Measurements from ENCODE around the gene HPCAL1.

HPCAL1 gene

DNA sequence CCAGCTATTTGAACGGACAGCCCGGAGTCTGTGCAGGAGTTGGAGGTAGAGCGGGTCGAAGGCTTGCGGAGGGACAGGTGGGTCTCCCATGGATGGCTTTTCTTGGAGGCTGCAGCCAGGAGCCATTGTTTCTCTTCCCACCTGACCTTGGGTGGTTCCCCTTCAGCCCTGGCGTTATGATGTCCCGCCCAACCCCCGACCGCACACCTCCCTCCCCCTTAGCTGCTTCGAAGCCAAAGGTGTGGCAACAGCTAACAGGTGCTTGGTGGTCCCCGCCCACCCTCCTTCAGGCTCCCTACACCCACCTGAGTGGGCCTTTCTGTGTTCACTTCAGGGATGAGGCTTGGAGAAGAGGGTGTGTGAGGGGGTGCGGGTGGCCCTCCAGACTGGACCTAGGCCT is 62.7 kb downstream of the HPCAL1 start:
- DNase-seq (ENCODE audit: insufficient read length, low spot score) (no peak), FAIRE-seq (no peak)

DNA sequence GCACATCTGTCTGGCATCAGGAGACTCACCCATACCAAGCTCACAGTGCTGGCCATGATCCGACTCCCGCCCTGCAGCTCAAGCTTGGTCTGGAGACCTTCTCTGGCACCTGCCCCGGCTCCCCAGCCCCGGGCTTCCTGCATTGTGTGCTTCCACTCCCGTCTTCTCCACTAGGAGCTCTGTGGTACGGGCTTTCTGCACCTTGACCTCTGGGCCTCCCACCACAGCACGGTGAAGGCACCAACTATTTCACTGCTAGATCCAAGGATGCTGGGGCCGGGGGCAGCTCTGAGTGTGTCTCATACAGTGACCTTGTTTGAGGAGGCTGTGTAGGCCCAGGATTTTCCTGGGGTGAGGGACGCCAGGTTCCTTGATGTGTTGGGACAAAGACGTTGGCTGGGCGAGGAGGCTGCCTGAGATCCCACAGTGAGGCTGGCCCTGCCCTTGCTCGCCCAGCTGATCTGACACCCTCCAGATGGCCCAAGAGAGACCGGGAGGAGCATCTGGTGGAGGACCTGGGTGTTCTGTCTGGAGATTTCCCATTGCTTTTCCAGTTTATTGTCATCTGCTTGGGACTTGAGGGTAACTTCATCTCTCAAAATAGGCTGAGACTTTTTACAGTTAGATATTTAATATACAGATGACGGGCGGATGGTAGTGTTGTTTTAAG is 64.0 kb downstream of the HPCAL1 start:
- no peak for FAIRE-seq
- DNase-seq (ENCODE audit: insufficient read length, low spot score) = no peak

DNA sequence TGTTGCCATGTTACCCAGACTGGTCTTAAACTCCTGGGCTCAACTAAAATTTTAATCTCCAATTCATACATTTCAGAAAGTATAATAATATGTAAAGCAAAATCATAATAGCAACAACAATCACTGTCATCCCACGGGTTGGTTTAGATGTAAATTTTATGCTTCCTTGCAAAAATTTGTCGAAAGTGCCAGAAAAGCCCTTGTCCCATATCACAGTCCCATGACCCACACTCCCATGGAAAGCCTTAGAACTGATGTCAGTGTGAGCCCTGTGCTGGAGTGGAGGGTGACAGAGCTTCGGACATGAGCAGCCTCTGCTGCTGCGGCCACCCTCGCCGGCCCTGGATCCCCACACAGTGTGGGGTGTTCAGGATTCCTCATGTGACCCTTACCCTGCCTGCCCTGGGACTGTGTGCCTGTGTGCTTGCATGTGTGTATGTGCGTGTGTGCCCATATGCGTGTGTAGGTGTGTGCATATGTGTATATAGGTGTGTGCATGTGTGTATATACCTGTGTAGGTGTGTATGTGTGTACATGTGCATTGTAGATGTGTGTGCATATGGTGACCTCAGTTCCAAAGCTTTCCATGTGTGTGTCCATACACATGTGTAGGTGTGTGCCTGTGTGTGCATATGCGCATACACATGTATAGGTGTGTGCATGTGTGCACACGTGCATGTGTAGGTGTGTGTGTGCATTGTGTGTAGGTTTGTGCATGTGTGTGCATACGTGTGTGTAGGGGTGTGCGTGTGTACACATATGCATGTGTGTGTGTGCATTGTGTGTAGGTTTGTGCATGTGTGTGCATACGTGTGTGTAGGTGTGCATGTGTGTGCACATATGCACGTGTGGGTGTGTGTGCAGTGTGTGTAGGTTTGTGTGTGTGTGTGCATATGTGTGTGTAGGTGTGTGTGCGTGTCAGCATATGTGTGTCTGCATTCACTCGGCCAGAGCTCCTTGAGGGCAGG is 65.1 kb downstream of the HPCAL1 start:
- peak; percentile 96 for FAIRE-seq
- DNase-seq (ENCODE audit: insufficient read length, low spot score) = no peak

DNA sequence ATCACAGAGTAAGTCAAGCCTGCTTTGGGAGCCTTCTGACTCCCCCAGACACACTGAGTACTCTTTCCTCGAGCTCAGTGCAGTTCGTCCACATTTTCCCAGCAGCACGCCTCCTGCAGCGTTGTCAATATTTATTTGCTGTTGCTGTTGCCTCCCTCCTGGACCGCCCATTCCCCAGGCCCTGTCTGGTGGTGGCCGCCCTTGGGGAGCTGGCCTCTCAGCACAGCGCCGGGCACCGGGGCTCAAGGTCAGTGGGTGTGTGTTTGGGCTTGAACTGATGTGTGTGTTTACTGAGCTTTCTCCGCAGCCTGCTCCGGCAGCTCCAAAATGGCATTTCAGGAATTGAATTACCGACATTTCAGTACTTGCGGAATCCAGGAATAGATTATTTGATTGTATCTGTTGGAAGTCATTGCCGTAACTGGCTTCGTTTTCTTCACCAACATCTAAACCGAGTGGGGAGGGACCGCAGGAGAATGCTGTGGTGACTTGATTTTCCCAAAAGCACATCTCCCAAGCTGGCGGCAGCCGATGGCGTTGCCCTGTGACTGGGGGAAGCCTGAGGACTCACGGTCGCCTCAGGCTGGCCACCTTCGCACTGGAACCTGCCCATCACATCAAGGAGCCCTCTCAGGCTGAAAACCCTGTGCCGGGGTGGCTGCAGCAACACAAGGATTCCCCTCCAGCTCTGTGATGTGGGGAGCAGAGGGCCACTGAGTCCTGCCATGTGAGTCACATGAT is 66.0 kb downstream of the HPCAL1 start:
- FAIRE-seq = no peak
- no peak for DNase-seq (ENCODE audit: insufficient read length, low spot score)

DNA sequence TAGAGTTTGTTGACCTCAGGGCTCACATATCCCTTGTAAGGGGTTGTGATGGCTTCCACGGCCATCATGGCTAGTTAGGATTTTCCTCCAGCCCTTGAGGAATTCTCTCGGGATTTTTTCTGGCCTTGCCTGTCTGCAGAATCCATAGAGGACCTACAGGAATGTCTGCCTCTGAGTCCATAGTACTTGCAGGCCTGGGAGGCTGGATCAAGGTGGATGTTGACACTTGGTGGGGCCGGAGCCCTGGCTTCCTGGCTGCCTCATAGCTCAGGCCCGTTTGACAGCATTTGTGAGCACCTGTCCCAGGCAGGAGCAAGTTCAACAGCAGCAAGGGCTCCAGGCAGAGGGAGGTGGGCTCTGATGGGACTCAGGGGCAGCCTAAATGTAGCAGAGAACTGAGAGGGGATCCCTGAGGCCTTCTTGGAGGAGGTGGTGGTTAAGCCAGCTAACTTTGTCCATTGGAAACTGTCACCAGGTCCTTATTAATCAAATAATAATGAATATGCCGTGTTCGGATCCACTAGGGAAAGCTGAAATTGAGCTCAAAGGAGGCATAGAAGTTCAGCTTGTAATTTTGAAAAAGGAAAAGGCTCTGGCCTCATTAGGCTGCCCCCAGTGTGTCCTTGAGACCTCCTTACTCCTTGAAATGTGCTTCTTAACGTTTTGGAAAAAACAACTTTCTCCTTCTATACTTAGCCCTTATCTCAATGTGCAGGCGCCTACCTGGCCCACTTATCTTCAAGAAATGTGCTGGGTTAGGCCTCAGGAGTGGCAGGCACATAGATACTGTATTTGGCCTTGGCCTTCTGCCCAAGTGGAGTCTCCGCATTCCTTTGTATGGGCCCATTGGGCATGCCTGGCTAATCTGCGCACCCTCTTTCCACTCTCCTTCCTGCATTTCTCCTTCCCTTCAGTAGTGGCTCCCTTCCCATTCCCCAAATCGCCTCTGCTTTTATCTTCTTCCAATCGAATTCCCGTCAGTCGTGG is 66.9 kb downstream of the HPCAL1 start:
- DNase-seq (ENCODE audit: insufficient read length, low spot score) (no peak), FAIRE-seq (no peak)

DNA sequence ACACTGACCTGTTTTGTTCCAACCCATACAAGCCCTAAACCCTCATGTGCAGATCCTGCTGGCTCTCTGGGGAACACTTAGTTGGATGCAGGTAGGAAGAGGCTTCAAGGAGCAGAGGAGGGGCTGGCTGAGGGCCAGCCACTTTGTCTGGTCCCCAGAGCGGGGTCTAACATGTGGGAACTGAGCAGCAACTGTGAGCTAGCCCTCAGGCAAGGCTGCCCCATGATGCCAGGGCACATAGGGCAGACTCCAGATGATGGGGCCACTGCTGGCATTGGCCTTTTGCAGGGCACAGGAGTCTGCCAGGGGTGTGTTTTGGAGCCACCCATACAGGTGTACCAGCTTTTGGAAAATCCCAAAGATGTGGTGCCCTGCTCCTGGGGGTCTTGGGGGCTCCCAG is 67.7 kb downstream of the HPCAL1 start:
- no peak for FAIRE-seq
- DNase-seq (ENCODE audit: insufficient read length, low spot score) = no peak

DNA sequence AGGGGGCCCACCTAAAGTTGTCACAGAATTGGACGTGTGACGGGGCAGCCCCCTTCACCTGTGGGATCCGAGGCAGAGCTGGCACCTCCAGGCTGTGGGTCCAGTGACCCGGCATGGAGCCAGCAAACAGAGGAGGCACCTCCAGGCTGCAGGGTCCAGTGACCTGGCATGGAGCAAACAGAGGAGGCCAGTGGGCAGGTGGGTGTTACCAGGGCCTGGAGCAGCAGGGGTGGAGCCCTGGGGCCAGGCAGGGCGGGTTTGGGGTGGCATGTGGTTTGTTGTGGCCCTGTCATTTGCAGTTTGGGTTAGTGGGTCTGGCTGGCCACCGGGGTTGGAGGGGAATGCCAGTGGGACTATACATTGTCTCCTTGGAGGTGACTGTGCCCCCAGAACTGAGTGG is 68.2 kb downstream of the HPCAL1 start:
- FAIRE-seq = no peak
- DNase-seq (ENCODE audit: insufficient read length, low spot score) = no peak

DNA sequence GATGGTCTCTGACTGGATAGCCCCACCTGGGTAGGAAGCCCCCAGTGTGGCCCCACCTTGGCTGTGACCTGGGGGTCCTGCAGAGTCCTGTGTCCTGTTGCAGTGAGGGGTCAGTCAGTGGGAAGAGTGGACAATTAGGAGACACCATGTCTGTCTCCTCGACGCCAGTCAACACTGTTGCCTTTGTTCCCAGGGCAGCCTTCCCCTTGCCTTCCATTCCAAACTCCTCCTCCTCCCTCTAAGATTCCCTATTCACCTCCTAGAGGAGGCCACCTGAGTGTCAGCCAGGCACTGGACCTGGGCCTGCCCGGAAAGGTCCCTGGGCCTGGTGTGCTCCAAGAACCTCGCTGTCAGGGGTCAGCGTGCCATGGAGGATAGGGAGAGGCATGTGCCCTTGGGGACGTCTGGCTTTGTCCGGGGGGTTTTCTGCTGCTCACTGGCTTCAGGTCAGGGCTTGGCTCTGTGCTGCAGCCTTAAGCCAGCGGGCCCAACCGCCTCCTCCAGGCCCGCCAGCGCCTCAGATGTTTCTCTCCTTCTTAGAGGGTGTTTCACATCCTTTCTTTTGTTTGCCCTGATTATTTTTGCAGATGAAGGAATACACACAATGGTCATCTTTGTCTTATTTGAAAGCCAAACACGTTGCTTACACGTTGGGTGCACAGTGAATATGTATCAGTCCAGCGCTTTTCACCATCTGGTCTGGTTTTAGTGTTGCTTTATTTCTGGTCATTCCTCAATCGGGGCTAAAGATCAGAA is 68.9 kb downstream of the HPCAL1 start:
- no peak for FAIRE-seq

DNA sequence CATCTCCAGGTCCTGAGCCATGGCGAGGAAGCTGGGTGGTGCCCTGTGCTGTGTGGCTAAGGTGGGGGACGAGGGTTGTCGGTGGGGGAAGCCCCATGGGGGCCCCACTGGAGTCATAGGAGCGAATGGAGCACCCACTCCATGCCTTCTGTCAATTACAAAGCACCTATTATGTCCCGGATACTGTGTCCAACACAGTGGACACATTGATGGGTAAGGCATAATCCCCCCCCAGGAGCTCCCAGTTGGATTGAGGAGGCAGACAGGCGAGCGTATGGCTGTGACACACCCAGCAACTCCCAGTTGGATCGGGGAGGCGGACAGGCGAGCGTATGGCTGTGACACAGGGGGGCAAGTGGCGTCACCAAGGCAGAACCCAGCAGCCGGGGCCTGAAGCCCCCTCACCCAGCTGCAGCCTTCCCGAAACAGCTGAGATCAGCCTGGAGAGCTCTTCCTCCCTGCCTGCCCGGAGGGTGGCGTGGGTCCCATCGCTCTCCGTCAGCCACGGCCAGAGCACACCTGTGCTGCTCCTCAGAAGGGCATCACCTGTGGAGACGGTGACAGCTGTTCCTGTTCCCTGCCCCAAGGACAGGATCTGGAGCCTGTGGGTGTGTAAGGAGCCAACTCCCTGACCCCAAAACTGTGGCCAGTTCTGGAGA is 69.6 kb downstream of the HPCAL1 start:
- FAIRE-seq (no peak), DNase-seq (ENCODE audit: insufficient read length, low spot score) (no peak)

More for the DNA sequence above, 68.9 kb downstream of the HPCAL1 start:
- DNase-seq (ENCODE audit: insufficient read length, low spot score) = no peak

DNA sequence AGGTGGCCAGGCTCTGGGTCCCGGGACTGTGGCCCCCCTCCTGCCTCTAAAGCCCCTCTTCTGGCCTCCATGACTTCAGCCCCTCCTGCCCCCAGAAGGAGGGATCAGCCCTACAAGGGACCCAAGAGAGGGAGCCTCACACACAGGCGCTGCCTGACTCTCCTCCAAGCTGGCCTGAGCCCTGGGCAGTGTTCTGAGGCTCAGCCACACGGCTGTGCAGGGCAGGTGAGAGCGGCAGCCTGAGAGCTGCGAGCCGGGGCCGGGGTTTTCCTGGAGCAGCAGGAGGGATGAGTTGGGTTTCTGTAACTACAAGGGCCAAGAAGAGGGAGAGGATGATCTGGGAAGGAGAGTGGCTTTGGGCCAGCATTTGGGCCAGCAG is 70.1 kb downstream of the HPCAL1 start:
- FAIRE-seq (no peak), DNase-seq (ENCODE audit: insufficient read length, low spot score) (no peak)

DNA sequence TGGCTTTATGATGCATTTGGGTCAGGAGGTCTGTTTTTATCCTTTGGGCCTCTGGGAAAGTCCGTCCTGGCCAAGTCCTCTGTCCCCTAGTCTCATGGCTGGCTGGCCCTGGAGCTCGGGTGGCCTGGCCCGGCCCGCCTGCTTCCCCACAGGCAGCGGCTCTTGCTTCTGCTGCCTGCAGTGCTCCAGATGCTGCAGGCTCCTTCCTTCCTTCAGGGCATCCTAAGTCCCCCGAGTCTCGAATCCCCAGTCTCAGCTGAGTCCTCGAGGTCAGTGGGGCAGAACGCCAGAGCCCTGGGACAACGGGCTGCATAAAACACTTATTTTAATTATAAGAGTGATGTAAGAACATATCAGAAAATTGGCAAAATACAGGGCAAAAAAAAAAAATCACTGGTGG is 71.2 kb downstream of the HPCAL1 start:
- FAIRE-seq = no peak
- no peak for DNase-seq (ENCODE audit: insufficient read length, low spot score)

DNA sequence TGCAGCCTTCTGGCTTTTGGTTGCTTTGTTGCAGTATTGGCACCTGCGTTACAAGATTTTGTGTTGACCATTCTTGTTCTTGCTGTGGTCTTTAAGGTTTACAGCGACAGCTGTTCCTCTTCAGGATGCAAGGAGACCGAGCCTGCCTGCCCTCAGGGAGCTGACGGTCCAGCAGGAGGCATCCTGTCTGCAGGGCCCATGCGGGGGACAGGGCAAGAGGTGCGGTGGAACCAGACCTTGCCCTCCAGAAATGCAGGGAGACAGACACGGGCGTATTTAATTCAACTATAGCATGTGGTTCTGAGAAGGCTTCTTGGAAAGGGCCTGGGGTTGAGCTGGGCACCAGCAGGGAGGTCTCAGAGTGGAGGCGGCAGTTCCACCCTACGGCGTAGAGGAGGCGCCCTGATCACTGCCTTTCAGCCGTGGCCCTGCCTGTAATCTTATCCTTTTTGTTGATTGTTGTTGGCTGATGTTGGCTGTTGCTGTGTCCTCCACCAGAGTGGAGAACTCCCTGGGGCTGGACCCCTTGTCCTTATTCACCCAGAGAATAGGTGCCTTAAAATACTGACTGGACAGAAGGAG is 71.7 kb downstream of the HPCAL1 start:
- DNase-seq (ENCODE audit: insufficient read length, low spot score) (no peak), FAIRE-seq (no peak)

DNA sequence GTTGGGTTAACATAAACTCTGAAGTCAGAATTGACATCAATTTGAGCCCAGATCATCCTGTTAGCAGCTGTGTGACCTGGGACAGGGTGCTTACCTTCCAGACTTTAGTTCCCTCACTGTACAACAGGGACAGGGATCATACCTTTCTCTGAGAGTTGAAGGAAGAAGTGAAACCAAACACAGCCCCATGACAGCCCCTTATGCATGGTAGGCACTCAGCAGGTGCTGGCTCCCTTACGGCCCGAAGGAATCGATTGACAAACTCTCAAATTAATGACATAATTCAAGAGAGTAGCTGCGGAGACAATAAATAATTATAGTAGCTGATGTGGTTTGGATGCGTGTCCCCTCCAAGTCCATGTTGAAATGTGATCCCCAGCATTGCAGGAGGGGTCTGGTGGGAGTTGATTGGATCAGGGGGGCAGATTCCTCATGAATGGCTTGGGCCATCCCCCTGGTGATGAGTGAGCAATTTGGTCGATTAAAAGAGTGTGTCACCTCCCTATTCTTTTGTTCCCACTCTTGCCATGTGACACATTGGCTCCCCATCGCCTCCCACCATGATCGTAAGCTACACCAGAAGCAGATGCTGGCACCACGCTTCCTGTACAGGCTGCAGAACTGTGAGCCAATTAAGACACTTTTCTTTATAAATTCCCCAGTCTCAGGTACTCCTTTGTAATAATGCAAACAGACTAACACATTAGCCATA is 73.0 kb downstream of the HPCAL1 start:
- FAIRE-seq (no peak), DNase-seq (ENCODE audit: insufficient read length, low spot score) (no peak)

DNA sequence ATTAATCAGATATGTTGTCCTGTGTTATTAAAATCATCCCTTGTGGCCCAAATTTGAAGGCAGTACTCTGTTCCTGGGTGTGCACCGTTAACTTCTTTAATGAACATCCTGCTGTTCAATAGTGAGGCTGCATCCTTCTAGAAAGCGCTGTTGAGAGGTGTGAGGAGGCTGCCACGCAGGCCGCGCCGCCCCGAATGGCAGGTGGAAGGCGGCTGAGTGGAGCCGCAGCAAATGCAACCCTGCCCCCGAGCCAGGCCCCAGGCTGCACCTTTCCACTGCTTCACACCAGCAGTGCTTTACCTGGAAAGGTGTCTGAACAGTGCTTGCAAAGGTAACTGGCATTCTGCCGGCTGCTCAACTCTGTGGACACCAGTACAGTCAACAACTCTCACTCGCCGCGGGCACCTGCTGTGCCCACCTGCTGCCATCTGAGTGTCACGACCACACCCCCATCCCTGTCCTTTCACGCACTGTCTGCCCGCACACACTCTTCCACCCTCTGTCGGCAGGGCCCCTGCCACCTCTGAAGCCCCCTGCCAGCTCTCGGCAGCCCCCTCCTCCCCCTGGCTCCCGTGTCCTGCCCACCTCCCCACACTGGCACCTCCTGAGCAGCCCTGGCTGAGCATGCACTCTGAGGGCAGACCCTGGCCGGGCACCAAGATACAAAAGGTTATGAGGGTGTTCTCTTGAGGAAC is 74.5 kb downstream of the HPCAL1 start:
- DNase-seq (ENCODE audit: insufficient read length, low spot score) (no peak), FAIRE-seq (no peak)

DNA sequence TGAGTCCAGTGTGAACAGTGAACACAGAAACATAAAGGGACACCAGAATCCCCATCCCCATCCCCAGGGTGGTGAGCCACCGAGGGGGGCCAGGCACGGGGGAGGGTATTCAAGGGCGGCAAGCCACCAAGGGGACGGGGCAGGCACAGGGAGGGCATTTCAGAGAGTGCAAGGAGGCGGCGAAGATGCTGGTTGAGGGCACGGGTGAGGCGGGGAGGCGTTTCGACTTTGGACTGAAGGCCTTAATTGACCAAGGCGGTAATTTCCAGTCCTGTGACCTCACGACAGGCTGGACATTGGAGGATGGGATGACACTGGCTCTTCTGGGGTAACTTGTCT is 75.0 kb downstream of the HPCAL1 start:
- DNase-seq (ENCODE audit: insufficient read length, low spot score) = no peak
- FAIRE-seq = no peak

DNA sequence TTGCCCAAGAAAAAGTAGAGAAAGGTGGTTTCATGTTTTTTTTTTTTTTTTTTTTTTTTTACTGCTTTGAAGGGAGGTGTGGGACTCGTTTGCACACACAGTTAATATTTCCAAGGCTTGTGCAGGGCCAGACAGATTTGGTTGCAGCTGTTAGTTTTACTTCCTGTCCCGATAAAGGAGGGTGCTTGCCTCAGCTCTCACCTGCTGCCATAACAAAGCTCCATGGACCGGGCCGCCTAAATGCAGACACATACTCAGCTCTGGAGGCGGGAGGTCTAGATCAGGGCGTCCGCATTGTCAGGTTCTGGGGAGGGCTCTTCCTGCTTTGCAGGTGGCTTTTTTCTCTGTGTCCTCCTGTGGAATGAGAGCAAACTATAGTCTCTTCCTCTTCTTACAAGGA is 75.5 kb downstream of the HPCAL1 start:
- FAIRE-seq = no peak
- DNase-seq (ENCODE audit: insufficient read length, low spot score) = no peak

DNA sequence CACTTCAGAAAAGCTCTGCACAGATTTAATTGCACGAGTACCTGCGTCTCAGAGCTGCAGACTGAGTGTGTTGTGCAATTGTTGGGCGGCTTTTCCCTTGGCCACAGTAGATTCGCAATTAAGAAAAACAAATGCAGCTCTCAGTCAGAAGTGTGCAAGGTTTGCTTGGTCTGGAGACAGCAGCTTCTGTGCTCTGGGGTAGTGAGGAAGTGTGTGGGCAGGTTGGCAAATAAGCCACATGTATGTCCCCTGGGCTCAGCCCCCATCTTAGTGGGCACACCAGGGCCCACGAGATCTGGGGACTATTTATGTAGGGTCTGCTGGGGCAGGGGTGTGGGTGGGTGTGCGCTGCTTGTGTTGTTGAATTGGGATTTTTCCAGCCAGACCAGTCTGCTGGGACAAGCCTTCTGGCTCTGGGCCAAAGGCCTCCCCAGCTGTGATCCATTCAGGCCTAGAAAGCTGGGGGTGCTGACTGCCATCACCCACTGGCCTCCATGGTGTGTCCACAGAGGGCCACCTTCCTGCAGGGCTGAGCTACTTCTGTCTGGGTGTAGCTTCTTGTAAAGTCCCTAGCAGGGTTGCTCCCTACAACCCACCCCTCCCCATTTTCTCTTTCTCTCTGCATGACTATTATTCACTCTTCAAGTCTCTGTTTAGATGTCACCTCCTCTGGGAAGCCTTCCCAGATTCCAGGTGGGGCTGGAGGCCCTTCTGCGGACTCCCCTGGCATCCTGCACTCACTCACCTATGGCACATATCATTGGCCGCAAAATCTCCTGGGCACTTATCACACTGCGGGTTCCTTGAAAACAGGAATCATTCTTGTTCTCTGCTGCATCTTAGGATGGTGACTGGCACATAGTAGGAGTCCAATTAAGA is 77.6 kb downstream of the HPCAL1 start:
- DNase-seq (ENCODE audit: insufficient read length, low spot score) (no peak), FAIRE-seq (no peak)
